CD4-positive, alpha-beta T cell treated with Interleukin-6 at 100 ng/mL for 8 hours (primary cell): ENCODE data around the gene JPH2.

Experiments used
- DNase-seq: peaks from one replicate; pipeline ENCODE4 v3.0.0-alpha.2; 2020; ENCODE audit warnings: mixed read lengths, low spot score

The JPH2 gene

DNA sequence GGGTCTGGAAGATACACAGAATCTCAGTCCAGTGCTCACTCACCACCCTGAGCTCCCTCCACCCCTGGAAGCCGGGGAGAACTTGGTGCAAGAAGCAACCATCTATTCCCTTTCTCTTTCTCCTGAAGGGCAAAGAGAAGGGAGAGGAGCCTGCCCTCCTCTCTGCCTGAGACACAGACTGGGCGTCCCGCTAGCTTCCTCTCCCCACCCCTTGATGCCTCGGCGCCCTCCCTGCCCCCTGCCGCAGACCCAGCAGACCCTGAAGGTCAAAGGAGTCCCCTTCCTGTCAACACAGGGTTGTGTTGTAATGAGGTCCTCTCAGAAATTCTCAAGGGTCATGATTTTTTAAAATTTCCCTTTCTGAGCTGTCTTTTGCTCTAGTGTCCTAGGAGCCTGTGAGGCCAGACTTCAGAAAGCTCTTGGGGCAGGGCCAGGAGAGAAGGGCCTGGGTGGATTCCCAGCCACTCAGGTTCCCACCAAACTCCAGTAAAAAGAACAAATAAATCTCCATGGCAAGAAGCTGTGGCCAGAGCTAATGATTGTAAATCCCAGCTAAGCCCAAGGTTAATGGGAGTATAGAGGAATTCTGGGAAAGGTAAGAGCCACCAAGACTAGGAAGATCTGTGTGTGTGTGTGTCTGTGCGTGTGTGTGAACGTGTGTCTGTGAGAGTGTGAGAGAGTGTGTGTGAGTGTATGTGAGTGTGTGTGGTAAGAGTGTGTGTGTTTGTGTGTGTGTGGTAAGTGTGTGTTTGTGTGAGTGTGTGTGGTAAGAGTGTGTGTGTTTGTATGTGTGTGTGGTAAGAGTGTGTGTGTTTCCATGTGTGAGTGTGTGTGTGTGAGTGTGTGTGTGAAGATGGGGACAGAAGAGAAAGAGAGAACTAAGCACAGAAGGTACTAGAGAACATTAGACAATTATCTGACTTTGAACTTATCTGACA is 1.1 kb upstream of the JPH2 start:
- no peak for DNase-seq

DNA sequence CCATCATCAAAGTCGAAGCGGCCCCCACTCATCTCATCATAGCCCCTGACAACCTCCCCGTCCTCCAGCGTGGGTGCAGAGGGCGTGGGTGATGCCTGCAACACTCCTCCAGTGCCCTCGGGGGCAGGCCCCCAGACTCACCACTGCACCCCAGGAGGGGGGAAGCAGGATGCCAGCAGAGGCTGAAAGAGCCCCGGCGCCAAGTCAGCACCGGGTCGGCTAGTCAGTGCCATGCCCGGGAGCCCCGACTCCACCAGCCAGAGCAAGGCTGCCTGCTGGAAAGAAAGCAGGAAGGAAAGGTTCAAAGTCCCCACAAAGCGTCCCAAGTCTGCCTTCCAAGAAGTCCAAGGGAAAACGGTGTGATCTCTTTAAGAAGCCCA is 324 bp downstream of the JPH2 start:
- DNase-seq: no peak

DNA sequence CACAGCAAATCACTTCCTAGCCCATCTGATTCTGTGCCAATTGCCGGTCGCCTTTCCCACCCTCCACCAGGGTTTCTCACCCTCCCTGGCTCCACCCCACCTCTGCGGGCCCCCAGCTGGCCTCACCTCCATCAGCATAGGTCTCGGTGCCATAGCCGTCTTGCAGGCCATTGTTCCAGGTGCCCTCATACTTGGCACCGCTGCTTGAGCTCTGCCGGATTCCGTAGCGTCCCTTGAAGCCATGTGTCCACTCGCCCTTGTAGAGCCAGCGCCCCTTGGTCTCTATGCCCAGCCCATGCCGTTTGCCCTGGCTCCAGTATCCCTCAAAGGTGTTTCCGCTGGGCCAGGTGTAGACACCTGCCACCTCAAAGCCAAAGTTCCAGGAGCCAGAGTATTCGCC is 787 bp downstream of the JPH2 start:
- no peak for DNase-seq

DNA sequence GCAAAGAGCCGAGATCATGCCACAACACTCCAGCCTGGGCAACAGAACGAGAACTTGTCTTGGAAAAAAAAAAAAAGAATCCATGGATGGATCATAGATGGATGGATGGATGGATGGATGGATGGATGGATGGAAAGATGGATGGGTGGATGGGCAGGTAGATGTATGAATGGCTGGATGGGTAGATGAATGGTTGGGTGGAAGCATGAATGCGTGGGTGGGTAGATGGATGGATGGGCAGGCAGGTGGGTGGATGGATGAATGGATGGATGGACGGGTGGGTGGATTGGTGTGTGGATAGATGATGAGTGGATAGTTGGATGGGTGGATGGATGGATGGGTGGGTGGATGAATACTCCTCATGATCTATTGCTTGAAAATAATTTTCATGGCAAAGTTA is 1.4 kb downstream of the JPH2 start:
- DNase-seq: no peak

DNA sequence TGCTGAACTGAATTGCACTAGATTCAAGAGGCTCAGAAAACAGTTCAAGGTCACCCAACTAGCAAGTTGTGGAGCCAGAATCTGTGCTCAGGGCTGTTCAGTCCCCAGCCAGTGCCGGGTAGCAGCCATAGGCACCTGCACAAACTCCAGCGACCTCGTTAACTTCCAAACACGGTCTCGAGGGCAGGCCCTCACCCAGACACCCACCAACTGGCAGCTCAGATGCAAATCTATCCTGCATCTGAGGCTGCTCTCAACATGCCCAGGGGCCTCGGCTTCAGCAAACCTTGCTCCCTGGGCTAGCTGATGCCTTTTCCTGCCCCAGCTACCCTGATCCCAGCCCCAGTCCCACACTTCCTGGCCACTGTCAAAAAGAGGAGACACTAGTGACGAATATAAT is 3.7 kb downstream of the JPH2 start:
- no peak for DNase-seq

DNA sequence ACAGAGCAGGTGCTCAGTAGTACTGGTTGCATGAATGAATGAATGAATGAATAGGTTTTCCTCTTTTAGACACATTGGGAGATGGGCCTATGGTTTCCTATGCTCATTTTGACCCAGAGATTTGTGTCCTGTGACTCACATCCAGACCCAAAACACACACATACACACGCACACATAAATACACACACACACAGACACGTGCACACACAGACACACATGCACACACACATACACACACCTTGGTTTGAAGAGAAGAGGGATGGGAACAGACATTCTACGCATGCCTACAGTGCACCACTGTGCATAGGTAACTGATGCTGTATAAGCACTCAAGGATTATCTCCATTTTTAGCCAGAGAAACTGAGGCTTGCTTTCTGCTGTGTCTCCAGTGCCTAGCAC is 4.1 kb downstream of the JPH2 start:
- DNase-seq: no peak

DNA sequence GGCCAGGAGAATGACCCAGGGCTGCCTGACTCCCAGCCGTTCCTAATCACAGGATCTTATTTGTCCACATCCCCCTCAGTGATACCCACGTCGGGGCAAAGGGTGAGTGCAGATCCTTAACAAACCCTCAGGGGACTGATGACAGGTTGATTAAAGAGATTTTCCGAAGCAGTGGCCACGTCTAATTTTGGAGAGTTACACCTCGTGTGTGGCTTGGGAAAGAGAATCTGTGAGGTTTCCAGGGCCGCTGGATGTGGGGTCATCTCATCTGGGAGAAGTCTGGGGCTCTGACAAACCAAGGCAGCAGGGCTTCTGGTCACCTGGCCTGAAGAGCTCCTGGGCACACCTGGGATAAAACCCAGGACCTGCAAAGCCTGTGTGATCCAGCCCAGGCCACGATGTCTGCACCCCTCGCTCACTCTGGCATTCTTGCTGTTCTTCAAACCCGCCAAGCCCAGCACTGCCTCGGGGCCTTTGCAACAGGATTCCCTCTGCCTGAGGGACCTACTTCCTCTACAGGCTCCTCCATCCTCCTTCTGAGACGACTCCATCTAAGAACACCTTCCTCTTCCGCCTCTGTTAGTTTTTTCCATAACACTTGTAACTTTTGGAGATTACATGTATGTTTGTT is 4.7 kb downstream of the JPH2 start:
- no peak for DNase-seq

DNA sequence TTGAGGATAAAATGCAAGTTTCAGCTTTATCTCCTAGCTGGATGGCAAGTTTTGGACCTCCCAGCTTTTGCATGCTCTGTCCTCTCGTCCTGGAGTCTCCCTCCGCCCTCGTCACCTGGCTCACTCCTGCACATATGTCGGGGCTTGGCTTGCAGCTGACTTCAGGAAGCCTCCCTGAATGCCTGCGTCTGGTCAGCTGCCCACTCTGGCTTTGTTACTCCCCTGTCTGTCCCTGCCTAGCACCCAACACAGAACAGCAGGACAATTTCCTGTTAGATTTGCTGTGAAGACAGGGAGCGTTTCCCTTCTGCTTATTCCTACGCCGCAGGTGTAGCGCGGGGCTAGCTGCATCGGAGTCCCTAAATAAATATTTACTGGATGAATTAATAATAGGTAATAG is 5.4 kb downstream of the JPH2 start:
- DNase-seq: no peak

DNA sequence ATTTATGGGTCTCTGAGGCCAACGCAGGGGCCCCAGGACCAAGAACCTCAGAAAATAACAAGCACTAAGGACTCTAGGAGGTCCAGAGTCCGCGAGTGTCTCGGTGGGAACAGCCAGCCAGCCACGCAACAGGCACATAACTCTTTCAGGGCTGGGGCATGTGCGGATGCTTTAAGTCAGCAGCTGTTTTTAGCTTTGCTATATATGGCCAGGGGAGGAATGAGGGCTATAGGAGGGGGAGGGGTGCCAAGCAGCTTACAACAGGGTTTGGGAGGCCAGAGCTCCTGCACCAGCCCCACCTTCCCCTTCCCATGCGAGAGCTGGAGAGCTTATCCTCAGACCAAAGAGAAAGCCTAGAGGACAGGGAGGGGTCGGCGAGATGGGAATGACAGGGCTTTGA is 6.2 kb downstream of the JPH2 start:
- no peak for DNase-seq

DNA sequence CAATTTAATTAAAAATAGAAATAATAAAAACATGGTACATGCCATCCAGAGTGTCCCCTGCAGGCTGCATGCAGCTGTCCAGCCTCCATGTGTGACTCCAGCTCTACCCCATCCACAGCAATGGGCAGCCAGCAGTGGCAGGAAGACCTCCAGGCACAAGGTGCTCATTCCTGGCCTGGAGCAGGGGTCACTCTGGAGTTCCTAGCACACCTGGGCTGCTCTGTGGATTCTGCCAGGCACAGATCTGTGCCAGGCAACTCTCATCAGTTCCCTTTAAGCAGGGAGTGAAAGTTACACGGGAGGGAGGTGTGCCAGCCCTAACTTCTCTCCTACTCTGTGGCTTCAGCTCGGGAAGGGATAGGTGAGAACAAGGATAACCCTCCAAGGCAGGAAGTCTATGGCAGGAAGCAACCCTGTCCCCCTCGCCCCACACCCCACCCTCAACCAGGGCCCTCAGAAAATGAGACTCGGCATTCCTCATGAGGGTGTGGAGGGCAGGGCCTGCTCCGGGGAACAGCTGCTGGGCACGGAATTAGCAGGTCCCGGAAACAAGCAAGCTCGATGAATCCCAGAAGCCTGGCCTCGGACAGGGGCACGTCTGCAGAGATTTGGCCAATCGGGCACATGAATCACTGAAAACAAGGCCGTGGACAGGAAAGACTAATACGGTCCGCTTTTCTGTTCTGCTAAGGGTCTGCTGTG is 10.0 kb downstream of the JPH2 start:
- no peak for DNase-seq

DNA sequence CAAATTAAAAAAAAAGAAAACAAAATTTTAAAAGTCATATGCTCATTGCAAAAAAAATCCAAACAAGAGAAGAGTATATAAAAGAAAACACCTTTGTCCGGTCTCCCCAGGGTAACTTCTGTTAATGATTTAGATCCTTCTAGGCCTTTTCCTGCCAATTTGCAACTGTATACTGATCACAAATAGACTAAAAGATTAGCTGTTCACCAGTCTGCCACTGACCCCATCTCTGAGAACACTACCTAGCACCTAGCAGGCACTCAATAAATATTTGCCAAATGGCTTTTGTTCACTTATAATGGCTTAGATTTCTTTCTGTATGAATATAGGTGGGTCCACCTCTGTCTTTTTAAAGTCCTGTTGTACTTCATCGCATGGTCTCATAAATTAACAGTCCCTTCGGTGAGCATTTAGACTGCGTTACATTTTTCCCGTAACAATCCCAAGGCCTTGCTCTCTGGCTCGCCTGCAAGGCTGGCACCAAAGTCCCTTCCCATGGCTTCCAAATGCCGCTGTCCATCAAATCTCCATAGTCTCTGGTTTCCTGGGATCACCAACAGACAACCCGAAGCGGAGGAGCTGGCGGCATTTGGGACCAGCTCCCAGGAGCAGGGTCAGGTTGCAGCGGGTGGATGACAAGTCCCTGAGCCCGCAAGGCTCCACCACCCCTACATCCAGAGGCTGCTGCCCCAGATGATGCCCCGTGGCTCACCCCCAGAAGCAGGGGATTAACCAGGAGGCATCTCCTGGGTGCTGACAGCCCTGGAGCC is 11.8 kb downstream of the JPH2 start:
- no peak for DNase-seq

DNA sequence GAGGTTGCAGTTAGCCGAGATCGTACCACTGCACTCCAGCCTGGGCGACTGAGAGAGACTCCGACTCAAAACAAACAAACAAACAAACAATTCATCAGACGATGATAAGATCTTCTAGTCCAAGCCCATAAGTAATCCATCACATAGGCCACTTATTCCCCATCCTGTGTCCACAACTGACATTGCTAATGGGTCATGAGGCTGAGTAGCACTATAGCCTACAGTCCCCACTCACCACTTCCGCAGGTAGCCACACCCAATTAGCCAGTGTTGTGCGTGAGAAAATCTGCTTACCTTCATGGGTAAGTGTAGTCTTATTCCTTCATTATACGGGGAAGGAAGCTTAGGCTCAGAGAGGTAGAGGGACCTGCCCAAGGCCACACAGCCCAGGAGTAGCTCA is 13.1 kb downstream of the JPH2 start:
- no peak for DNase-seq

DNA sequence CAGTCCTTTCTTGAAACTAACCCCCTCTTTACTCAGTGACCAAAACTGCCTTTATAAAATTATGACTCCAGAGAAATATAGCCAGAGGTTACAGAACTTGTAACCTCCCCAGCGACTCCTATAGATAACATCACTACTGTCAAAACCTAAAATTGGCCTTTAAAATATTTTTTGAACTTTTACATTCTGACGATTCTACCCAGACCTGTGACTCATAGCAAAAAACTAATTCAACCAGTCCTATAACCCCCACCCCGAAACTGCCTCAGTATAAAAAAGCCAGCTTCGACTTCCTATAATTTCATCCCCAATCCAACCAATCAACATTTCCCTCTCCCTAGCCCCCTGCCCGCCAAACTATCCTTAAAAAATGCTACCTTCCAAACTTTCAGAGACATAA is 13.9 kb downstream of the JPH2 start:
- no peak for DNase-seq

DNA sequence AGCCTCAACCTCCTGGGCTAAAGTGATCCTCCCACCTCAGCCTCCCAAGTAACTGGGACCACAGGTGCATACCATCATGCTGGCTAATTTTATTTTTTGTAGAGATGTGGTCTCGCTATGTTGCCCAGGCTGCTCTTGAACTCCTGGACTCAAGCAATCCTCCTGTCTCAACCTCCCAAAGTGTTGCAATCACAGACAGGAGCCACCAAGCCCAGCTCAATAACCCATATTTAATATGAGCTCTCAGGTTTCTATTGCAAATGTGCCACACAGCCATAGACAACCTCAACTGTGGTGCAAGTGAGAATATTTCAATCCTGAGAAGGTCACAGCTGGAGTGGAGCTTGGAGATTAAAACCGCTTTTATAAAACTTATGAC is 14.4 kb downstream of the JPH2 start:
- DNase-seq: no peak

DNA sequence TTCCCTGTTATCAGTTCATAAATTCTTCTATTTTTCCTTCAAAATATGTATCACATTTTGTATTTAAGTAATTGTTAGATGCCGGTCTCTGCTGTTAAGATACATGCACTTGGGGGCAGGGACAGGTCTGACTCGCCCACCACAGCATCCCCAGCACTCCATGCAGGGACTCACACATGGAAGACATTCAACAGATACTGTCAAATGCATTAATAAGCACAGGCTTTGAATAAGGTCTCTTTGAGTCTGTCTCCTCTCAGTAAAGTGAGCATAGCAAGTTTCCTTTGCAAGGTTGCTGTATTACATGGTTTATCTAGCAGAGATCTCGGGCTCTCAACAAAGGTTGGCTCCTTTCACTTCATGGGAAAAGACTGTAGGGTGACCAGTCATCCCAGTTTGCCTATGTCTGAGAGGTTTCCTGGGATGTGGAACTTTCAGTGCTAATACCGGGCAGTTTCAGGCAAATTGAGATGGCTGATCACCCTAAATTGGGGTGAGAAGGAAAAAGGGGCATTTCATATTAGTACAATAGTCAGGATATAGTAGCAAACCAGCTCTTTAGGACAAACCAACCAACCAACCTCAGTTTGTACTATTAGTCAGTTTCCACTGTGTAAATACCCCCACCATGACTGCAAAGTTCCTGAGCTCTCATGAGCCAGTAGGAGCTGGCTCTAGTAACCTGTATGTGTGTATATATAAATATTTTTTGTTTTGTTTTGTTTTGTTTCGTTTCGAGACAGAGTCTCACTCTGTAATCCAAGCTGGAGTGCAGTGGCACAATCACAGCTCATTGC is 15.0 kb downstream of the JPH2 start:
- no peak for DNase-seq

DNA sequence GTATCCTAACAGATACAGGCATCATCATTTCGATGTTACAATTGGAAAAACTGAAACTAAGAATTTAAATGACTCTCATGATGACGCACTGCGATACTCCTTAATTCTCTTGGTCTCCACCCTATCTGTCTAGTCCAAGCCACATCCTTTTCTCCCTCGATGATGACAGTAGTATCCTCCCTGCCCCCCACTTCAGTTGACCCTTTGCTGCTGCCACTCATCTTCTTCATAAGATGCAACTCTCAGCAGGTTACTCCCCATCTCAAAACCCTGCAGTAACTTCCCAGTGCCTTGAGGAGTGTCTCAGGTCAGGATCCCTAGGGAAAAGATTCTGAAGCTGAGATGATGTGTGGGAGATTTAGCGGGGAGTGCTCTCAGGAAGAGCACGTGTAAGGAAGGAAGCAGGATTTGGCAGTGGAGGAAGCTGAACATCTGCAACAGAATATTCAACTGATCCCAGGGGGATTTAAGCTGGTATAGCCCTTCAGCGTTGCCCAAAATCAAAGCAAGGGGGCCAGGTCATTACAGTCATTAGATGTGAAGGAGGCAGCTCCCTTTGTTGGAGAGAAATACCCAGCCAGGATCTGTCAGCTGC is 16.1 kb downstream of the JPH2 start:
- no peak for DNase-seq

DNA sequence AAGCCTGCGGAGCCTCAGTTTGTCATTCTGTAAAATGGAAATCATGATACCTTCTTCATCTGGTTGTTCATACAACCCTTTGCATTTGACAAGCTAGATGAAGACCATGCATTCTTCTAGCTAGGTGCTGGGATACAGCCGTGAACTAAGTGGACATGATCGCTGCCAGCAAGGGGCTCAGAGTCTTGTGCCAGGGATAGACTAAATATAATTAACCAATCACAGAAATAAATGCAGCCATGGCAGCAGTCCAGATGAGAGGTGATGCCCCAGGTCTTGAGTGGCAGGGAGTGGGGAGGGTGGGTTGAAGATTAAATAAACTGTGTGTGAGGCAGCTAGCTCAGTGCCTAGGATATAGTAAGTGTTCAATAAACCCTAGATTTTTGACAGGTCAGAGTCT is 19.3 kb downstream of the JPH2 start:
- no peak for DNase-seq

DNA sequence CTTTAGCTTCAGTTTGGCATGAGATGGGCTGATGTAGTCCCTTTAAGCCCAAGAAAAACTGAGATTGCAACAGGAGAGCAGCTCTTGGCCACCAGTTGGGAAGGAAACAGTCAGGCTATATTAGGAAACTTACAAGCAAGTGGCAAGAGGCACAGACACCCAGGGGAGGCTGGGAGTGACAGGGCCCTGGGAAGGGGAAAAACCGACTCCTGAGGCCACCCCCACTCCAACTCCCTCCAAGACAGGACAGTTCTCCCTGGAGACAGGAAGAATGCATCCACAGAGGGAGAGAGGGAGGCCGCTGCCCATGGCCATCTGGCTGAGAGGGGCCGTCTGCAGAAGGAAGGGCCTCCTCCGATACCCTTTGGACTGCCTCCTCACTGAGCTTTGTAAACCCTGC is 20.5 kb downstream of the JPH2 start:
- no peak for DNase-seq

DNA sequence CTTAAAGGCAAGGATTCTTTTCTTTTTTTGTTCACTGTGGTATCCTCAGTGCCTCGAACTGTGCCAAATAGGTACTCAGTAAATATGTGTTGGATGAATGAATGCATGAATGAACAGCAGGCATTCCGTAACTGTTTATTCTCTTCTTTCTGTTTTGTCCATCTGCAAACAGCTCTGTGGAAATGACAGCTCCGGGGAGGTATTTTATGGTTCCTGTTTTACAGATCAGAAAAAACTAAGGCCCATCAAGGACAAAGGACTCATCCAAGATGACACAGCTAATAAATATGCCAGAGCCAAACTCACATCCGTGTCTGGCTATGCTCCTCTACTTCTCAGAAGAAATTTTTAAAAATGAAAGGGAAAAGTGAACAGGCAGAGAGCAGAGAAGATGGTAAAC is 21.0 kb downstream of the JPH2 start:
- no peak for DNase-seq

DNA sequence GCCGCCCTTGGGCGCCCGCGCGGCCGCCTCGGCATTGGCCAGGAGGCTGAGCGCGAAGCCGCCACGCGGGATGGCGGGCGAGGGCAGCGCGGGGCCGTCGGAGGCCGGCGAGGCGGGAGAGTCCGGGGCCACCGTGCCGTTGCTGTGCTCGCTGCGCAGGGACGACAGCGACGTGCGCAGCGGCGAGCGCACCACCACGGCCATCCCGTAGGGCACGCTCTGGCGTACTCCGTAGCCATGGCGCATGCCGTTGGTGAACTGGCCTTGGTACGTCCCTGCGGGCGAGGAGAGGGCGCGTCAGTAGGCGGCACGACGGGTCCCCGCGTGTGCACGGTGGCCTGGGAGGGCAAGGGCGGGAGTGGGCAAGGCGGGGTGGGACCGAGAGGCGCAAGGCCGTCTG is 26.9 kb downstream of the JPH2 start:
- no peak for DNase-seq

DNA sequence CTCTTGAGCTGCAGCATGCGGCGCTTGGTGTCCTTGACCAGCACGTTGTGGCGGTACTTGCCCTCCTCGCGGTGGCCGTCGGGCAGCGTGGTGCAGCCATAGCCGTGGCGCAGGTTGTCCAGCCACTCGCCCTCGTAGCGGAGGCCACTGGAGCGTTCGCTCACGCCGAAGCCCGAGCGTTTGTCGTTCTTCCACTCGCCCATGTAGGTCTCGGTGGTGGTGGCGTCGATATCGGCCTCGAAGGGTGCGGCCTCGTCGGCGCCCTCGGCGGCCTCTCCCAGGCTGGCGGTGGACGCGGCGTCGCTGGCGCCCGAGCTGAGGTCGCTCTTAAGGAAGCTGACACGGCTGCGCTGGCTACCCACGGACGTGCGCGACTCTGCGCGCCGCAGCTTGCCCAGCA is 27.3 kb downstream of the JPH2 start:
- DNase-seq: no peak
